Measurements from ENCODE around the gene USP3.

DNA sequence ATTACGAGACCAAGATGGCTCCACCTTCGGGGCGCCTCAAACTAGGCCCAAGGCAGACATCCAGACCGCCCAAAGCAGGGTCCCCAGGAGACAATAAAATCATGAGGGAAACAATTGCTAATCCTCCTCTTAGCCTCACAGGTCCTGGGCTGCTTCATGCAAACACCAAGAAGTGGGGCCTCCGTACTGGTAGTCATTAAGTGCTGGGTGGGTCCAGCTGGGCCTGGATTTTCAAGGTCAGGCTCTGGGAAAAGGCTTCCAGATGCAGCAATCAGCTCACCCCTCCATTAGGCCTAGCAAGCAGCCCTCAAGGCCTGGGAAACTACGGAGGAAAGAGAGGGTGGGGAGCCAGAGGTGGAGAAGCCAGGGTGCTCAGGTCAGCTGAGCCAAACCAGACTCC, 93.4 kb downstream of the USP3 start:
- TF ChIP-seq NFIB (CRISPR knock-in tag; IDR thresholded peaks at IDR 0.05; ENCODE audit: borderline replicate concordance) (no peak), EZH2 (conservative IDR thresholded peaks at IDR 0.05; ENCODE audit: low read depth, low read length) (no peak), ZNF883 (CRISPR knock-in tag; IDR thresholded peaks at IDR 0.05; ENCODE audit: not compliant biosample characterization) (no peak), ZMYM2 (CRISPR knock-in tag; IDR thresholded peaks at IDR 0.05) (no peak)

All from HepG2 (cell line).